KBM-7 (cell line): ENCODE data around the gene SCRG1.

ENCODE experiments used
- DNase-seq: peaks from one replicate; pipeline ENCODE4 v3.0.0-alpha.2; 2015
- in situ Hi-C: fragments of 300-500 bp; cut with MboI; formaldehyde crosslinking; loops from 2 replicates; pipeline ENCODE4 v1.14.3; 2020; ENCODE audit warnings: low sequenced_read_pairs, low pct_unique_long_range_greater_than_20kb, mixed read lengths

Gene SCRG1

GRCh38 chr4:173370477-173371291 lies 28.2 kb downstream of the SCRG1 start, which contains the start of gene SAP30:
SAP30 (plus strand) TSS chr4:173370954; CDS start chr4:173371183, 229 bp downstream.
- peak; percentile 97 for DNase-seq
- in situ Hi-C loops, result no loop called here

- no peak for DNase-seq
- in situ Hi-C loops, result no loop called here
Measured at GRCh38 chr4:173370130-173370476, 28.8 kb downstream of the SCRG1 start.

- in situ Hi-C loops, result no loop called here
- DNase-seq, result no peak
Measured at GRCh38 chr4:173367946-173368345, 31.0 kb downstream of the SCRG1 start.

GRCh38 chr4:173367285-173367684 lies 31.6 kb downstream of the SCRG1 start:
- peak; percentile 27 for DNase-seq
- in situ Hi-C loops, result no loop called here

- in situ Hi-C loops, result no loop called here
- DNase-seq, result peak; percentile 68
Measured at GRCh38 chr4:173365359-173365996, 33.4 kb downstream of the SCRG1 start.

GRCh38 chr4:173362666-173363065 lies 36.2 kb downstream of the SCRG1 start:
- in situ Hi-C loops, result no loop called here
- no peak for DNase-seq

- in situ Hi-C loops, result no loop called here
- DNase-seq, result peak; percentile 32
Measured at GRCh38 chr4:173360587-173361221, 38.2 kb downstream of the SCRG1 start.

GRCh38 chr4:173357939-173358338 lies 41.0 kb downstream of the SCRG1 start:
- no peak for DNase-seq
- in situ Hi-C loops, result no loop called here

- no peak for DNase-seq
- in situ Hi-C loops, result no loop called here
Measured at GRCh38 chr4:173347467-173347866, 51.4 kb downstream of the SCRG1 start.

- DNase-seq, result no peak
- in situ Hi-C loops, result no loop called here
Measured at GRCh38 chr4:173346074-173346473, 52.8 kb downstream of the SCRG1 start.

GRCh38 chr4:173345648-173346047 lies 53.3 kb downstream of the SCRG1 start:
- no peak for DNase-seq
- in situ Hi-C loops, result no loop called here

- no peak for DNase-seq
- in situ Hi-C loops, result no loop called here
Measured at GRCh38 chr4:173343832-173344397, 55.0 kb downstream of the SCRG1 start.

- DNase-seq, result no peak
- in situ Hi-C loops, result no loop called here
Measured at GRCh38 chr4:173337463-173337862, 61.5 kb downstream of the SCRG1 start.

- peak; percentile 93 for DNase-seq
- in situ Hi-C loops, result no loop called here
Measured at GRCh38 chr4:173334891-173335752, 63.8 kb downstream of the SCRG1 start.
